HepG2 (cell line): ENCODE results near the gene CES3. TPM values are rescaled to one million over a fixed set of nuclear protein-coding genes. Genes with fewer than 3 reads are reported as not detected.

Experiments
- ATAC-seq: fragments of 200-7000 bp; cut with Tn5 transposase; 3 replicates; pipeline ENCODE4 v1.9.1; 2020; ENCODE audit warnings: mild to moderate bottlenecking, moderate library complexity
- BruUV-seq: library from RNA; stranded (reverse); fragments of 400-500 nt; replicated peaks from 2 replicates; lab custom pipeline; 2021; lab: Mats Ljungman, UMichigan
- CTCF ChIA-PET: fragments of 300-600 bp; formaldehyde crosslinking; extraction: SDS; loops from one replicate; lab custom pipeline; 2021; ENCODE audit warnings: low total read pairs, inconsistent platforms, low intra/inter-chr PET ratio; lab: Yijun Ruan, JAX
- POLR2A ChIA-PET: fragments of 350-600 bp; sonication (Branson Sonifier 250); formaldehyde crosslinking; loops from one replicate; lab custom pipeline; 2020; ENCODE audit warnings: antibody characterized with exemption, inconsistent platforms; lab: Yijun Ruan, JAX
- DNase-seq: peaks from one replicate; pipeline ENCODE4 v3.0.0-alpha.2; 2015; ENCODE audit warnings: low spot score
- FAIRE-seq: peaks from 3 replicates; lab custom pipeline; 2011; peaks lifted over from hg19 to GRCh38; lab: Jason Lieb, UNC
- H2AFZ ChIP-seq: one replicate; pipeline ENCODE4 v1.6.1; 2011; ENCODE audit warnings: low read length, inconsistent platforms
- H3K27ac ChIP-seq: fragments of 300-600 bp; 3 replicates; pipeline ENCODE4 v1.8.0; 2011; ENCODE audit warnings: mixed run types, mild to moderate bottlenecking, mixed read lengths, low read length, inconsistent platforms; ENCODE audit not compliant: insufficient read depth; ENCODE audit errors: extremely low read length
- H3K27me3 ChIP-seq, 2 experiments: fragments of 200-600 bp in 1 of 2; 2 replicates in 1 of 2; 3 replicates in 1 of 2; pipeline versions ENCODE4 v1.6.0 to v1.8.0; 2011; ENCODE audit warnings: low read length in 2 of 2, mild to moderate bottlenecking in 2 of 2, moderate library complexity in 2 of 2, inconsistent platforms in 1 of 2; ENCODE audit not compliant: insufficient read depth in 2 of 2, control insufficient read depth in 1 of 2
- H3K36me3 ChIP-seq, 2 experiments: fragments of 200-600 bp in 1 of 2; replicated peaks in 1 of 2; 2 replicates in 1 of 2; 3 replicates in 1 of 2; pipeline versions ENCODE4 v1.5.1 to v1.8.0; 2011; ENCODE audit warnings: low read length in 2 of 2, inconsistent platforms in 1 of 2; ENCODE audit not compliant: insufficient read depth in 2 of 2, control insufficient read depth in 1 of 2
- H3K4me1 ChIP-seq: 2 replicates; pipeline ENCODE4 v1.5.1; 2012; ENCODE audit warnings: low read length, inconsistent platforms; ENCODE audit not compliant: insufficient read depth
- H3K4me2 ChIP-seq: 2 replicates; pipeline ENCODE4 v1.6.0; 2011; ENCODE audit warnings: low read depth, low read length, inconsistent platforms
- H3K4me3 ChIP-seq, 3 experiments: fragments of 200-600 bp in 1 of 3; sonication (generic), shearing (Covaris generic) in 1 of 3; replicated peaks in 1 of 3; 2 replicates each; pipeline ENCODE4 v1.5.1; 2011 to 2016; ENCODE audit warnings: low read length in 3 of 3, inconsistent platforms in 2 of 3, low read depth in 2 of 3, mild to moderate bottlenecking in 2 of 3, control low read depth in 1 of 3, mixed read lengths in 1 of 3; ENCODE audit not compliant: insufficient read depth in 1 of 3
- H3K79me2 ChIP-seq: one replicate; pipeline ENCODE4 v1.6.1; 2011; ENCODE audit warnings: low read length, inconsistent platforms; ENCODE audit not compliant: insufficient read depth
- H3K9ac ChIP-seq: 2 replicates; pipeline ENCODE4 v1.6.0; 2011; ENCODE audit warnings: mild to moderate bottlenecking, low read depth, low read length, inconsistent platforms; ENCODE audit not compliant: insufficient read depth
- H3K9me3 ChIP-seq: 2 replicates; pipeline ENCODE4 v1.5.1; 2012; ENCODE audit warnings: mild to moderate bottlenecking, low read length
- H4K20me1 ChIP-seq: 2 replicates; pipeline ENCODE4 v1.6.0; 2011; ENCODE audit warnings: inconsistent platforms, mild to moderate bottlenecking, low read length, moderate library complexity; ENCODE audit not compliant: insufficient read depth
- FOXC1 ChIP-seq: sonication (generic); formaldehyde crosslinking; IDR thresholded peaks from 2 replicates; pipeline ENCODE4 v1.8.0; 2022; ENCODE audit warnings: mild to moderate bottlenecking, missing genetic modification reagents, borderline replicate concordance
- FOXJ3 ChIP-seq: sonication (generic); formaldehyde crosslinking; IDR thresholded peaks from 2 replicates; pipeline ENCODE4 v1.4.0; 2020; ENCODE audit warnings: missing genetic modification reagents, mild to moderate bottlenecking, borderline replicate concordance
- LCORL ChIP-seq, 2 experiments: fragments of 450-650 bp in 1 of 2; sonication (generic) in 1 of 2; formaldehyde crosslinking in 1 of 2; IDR thresholded peaks; 2 replicates each; pipeline versions ENCODE4 v1.5.0 to v1.6.1; 2017 to 2020; ENCODE audit warnings: antibody characterized with exemption in 1 of 2, missing genetic modification reagents in 1 of 2
- NFE2L1 ChIP-seq: sonication (generic); formaldehyde crosslinking; IDR thresholded peaks from 2 replicates; pipeline ENCODE4 v1.4.0; 2020; ENCODE audit warnings: missing genetic modification reagents, mild to moderate bottlenecking, borderline replicate concordance
- PRMT3 ChIP-seq: sonication (generic); formaldehyde crosslinking; IDR thresholded peaks from 2 replicates; pipeline ENCODE4 v1.8.1; 2022; ENCODE audit warnings: low read depth, mild to moderate bottlenecking, moderate library complexity, missing genetic modification reagents, borderline replicate concordance
- SNAPC2 ChIP-seq: sonication (generic); formaldehyde crosslinking; IDR thresholded peaks from 2 replicates; pipeline ENCODE4 v1.8.1; 2022; ENCODE audit warnings: mild to moderate bottlenecking, missing genetic modification reagents
- TBX3 ChIP-seq: fragments of 450-650 bp; IDR thresholded peaks from 2 replicates; pipeline ENCODE4 v1.6.1; 2017; ENCODE audit warnings: antibody characterized with exemption, mild to moderate bottlenecking, inconsistent platforms, borderline replicate concordance
- ZMYM3 ChIP-seq: sonication (generic); formaldehyde crosslinking; IDR thresholded peaks from 2 replicates; pipeline ENCODE4 v1.5.1; 2020; ENCODE audit warnings: mild to moderate bottlenecking, missing genetic modification reagents
- ZNF572 ChIP-seq: sonication (generic); formaldehyde crosslinking; IDR thresholded peaks from 2 replicates; pipeline ENCODE4 v1.5.1; 2020; ENCODE audit warnings: mild to moderate bottlenecking, missing genetic modification reagents
- ZNF629 ChIP-seq: sonication (generic); formaldehyde crosslinking; conservative IDR thresholded peaks from 2 replicates; pipeline ENCODE4 v1.5.0; 2020; ENCODE audit warnings: missing genetic modification reagents
- WGBS: methylation state at CpG from one replicate; pipeline ENCODE4 v1.1.6; 2017; ENCODE audit warnings: low lambda C conversion rate; 5-methylcytosine and 5-hydroxymethylcytosine counted together
- in situ Hi-C: cut with HindIII; loops from 2 replicates; pipeline ENCODE4 v1.10.0; 2017; ENCODE audit warnings: low pct_unique_long_range_greater_than_20kb; ENCODE audit not compliant: extremely low pct_ligation_motif_present
- intact Hi-C: fragments of 100-400 bp; cut with micrococcal nuclease; formaldehyde crosslinking; loops from one replicate; pipeline ENCODE4 v1.10.0; 2022; ENCODE audit not compliant: unreplicated experiment
- polyA plus RNA-seq, 8 experiments: library from polyadenylated mRNA; depleted of rRNA in 3 of 8; stranded (reverse) in 7 of 8; unstranded in 1 of 8; fragments of >200 nt; fragmentation: Illumina TruSeq in 4 of 8; extraction: Trizol in 4 of 8; gene quantifications; 2 replicates each; pipeline versions ENCODE4 v1.2.1 to v1.2.3, GENCODE V29; 2011 to 2016; ENCODE audit warnings: low read depth in 4 of 8, missing spikeins in 1 of 8, mixed read lengths in 1 of 8; ENCODE audit not compliant: insufficient read depth in 1 of 8
- total RNA-seq, 5 experiments: library from RNA; depleted of rRNA; stranded (reverse); fragments of >200 nt; fragmentation: Illumina TruSeq; extraction: Trizol; gene quantifications; 2 replicates each; pipeline ENCODE4 v1.2.3, GENCODE V29; 2016; ENCODE audit warnings: low read depth in 1 of 5
- TF ChIP-seq, protein P1 (sequence below): sonication (generic); formaldehyde crosslinking; IDR thresholded peaks from 2 replicates; pipeline ENCODE4 v1.4.0; 2020; ENCODE audit warnings: mild to moderate bottlenecking, missing genetic modification reagents, borderline replicate concordance

Gene CES3
- total and polyA plus RNA-seq, 2 of the 13 experiments (the other 11 are each of a cell fraction or from before 2014, with no cell fraction given): 6.6 to 17.4 TPM

DNA sequence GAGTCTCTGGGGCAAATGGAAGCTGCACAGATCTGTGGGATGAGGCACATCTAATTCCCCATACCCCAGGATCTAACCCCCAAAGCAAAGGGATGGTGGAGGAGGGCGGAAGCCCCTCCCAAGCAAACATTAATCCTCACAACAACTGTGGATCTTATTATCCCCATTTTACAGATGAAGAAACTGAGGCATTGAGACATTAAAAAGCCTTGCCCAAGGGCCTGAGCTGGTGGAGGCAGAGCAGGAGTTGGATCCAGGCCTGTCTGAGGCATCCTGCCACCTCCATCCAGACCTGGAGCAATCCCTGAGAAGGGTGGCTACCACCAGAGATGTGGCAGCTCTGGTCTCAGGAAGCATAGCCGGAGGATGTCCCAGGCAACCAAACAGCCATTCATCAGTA is 50.2 kb downstream of the CES3 start:
- ChIA-PET POLR2A (no interaction called here), CTCF (interaction anchor here (1.4 kb wide), 1 partner anchor 33 kb away, joined by 3 read pairs; no protein-coding TSS in a partner anchor)
- DNase-seq (no peak), ATAC-seq (no peak), FAIRE-seq (no peak)
- intact Hi-C loops: loop anchor here (10.0 kb wide), 1 partner anchor 56 kb away; no protein-coding TSS in a partner anchor
- no peak overlapping the region for H3K4me2 ChIP-seq
- H3K4me1 ChIP-seq: peaks cover 58% of the 10 kb centered on the region
- H3K9ac ChIP-seq: no peak overlapping the region
- no peak overlapping the region for H2AFZ ChIP-seq
- no peaks in the 10 kb centered on the region for H4K20me1 ChIP-seq
- H3K9me3 ChIP-seq: no peaks in the 10 kb centered on the region
- no TSS peak for BruUV-seq
- no peak overlapping the region for H3K27ac ChIP-seq
- peaks cover 7 to 53% of the 10 kb centered on the region in 2 experiments for H3K27me3 ChIP-seq
- in situ Hi-C loops: loop anchor here (5.0 kb wide), 1 partner anchor 34 kb away; no protein-coding TSS in a partner anchor
- no peak overlapping the region for H3K4me3 ChIP-seq
- H3K36me3 ChIP-seq: no peaks in the 10 kb centered on the region
- TF ChIP-seq ZNF629: peak; percentile 84
- no peak for TF ChIP-seq PRMT3 (CRISPR knock-in tag)
- TF ChIP-seq ZMYM3 (CRISPR knock-in tag): 0 out of 2 replicates have a peak, but pooled peaks have one; percentile 37
- no peak for TF ChIP-seq TBX3
- H3K79me2 ChIP-seq: no peaks in the 10 kb centered on the region
- 60% methylated on average over 2 of the region's 2 CpGs for WGBS

- ATAC-seq (no peak; the same call in 2 of the 3 replicates), FAIRE-seq (no peak), DNase-seq (no peak)
- H3K79me2 ChIP-seq: no peaks in the 10 kb centered on the region
- H3K27me3 ChIP-seq: peaks cover 7 to 40% of the 10 kb centered on the region in 2 experiments
- peak overlapping the region; percentile 48; the same call in 1 of the 2 replicates for H3K9ac ChIP-seq
- H4K20me1 ChIP-seq: no peaks in the 10 kb centered on the region
- no peaks in the 10 kb centered on the region for H3K9me3 ChIP-seq
- WGBS: 9% methylated on average over 18 of the region's 21 CpGs
- intact Hi-C loops (loop anchor here (1.0 to 10.0 kb wide), 2 partner anchors 36 to 59 kb away; no protein-coding TSS in a partner anchor), in situ Hi-C loops (loop anchor here (5.0 kb wide), 1 partner anchor 36 kb away; no protein-coding TSS in a partner anchor)
- H3K4me1 ChIP-seq: peaks cover 47% of the 10 kb centered on the region
- no peak overlapping the region for H2AFZ ChIP-seq
- BruUV-seq: no TSS peak
- POLR2A ChIA-PET: interaction anchor here (0.6 to 1.7 kb wide), 4 partner anchors 14 to 142 kb away, joined by 3 to 6 read pairs (median 4); no protein-coding TSS in a partner anchor
- CTCF ChIA-PET: interaction anchor here (1.0 to 1.6 kb wide), 2 partner anchors 60 to 142 kb away, joined by 3 to 5 read pairs; no protein-coding TSS in a partner anchor
- H3K4me3 ChIP-seq: peak overlapping the region; percentile 57 to 82 (median 61)
- H3K4me2 ChIP-seq: peak overlapping the region; percentile 94
- no peak overlapping the region for H3K27ac ChIP-seq
- no peaks in the 10 kb centered on the region for H3K36me3 ChIP-seq
- 0 out of 2 replicates have a peak, but pooled peaks have one; percentile 48 for TF ChIP-seq SNAPC2 (CRISPR knock-in tag)
- TF ChIP-seq, protein P1, sequence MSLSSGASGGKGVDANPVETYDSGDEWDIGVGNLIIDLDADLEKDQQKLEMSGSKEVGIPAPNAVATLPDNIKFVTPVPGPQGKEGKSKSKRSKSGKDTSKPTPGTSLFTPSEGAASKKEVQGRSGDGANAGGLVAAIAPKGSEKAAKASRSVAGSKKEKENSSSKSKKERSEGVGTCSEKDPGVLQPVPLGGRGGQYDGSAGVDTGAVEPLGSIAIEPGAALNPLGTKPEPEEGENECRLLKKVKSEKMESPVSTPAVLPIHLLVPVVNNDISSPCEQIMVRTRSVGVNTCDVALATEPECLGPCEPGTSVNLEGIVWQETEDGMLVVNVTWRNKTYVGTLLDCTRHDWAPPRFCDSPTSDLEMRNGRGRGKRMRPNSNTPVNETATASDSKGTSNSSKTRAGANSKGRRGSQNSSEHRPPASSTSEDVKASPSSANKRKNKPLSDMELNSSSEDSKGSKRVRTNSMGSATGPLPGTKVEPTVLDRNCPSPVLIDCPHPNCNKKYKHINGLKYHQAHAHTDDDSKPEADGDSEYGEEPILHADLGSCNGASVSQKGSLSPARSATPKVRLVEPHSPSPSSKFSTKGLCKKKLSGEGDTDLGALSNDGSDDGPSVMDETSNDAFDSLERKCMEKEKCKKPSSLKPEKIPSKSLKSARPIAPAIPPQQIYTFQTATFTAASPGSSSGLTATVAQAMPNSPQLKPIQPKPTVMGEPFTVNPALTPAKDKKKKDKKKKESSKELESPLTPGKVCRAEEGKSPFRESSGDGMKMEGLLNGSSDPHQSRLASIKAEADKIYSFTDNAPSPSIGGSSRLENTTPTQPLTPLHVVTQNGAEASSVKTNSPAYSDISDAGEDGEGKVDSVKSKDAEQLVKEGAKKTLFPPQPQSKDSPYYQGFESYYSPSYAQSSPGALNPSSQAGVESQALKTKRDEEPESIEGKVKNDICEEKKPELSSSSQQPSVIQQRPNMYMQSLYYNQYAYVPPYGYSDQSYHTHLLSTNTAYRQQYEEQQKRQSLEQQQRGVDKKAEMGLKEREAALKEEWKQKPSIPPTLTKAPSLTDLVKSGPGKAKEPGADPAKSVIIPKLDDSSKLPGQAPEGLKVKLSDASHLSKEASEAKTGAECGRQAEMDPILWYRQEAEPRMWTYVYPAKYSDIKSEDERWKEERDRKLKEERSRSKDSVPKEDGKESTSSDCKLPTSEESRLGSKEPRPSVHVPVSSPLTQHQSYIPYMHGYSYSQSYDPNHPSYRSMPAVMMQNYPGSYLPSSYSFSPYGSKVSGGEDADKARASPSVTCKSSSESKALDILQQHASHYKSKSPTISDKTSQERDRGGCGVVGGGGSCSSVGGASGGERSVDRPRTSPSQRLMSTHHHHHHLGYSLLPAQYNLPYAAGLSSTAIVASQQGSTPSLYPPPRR (CRISPR knock-in tag): 0 out of 2 replicates have a peak, but pooled peaks have one; percentile 28
- TF ChIP-seq NFE2L1 (CRISPR knock-in tag): 0 out of 2 replicates have a peak, but pooled peaks have one; percentile 57
- TF ChIP-seq FOXC1 (CRISPR knock-in tag): peak; percentile 50
- TF ChIP-seq ZNF572 (CRISPR knock-in tag): 0 out of 2 replicates have a peak, but pooled peaks have one; percentile 68
- TF ChIP-seq LCORL (IDR thresholded peaks at IDR 0.05): no peak
- TF ChIP-seq LCORL (CRISPR knock-in tag; IDR thresholded peaks at IDR 0.05): 0 out of 2 replicates have a peak, but pooled peaks have one; percentile 6
- no peak for TF ChIP-seq FOXJ3 (CRISPR knock-in tag)
Measured at GRCh38 chr16:67013233-67013822, 52.3 kb downstream of the CES3 start.
